Right atrium auricular region (tissue), 2 donors: ENCODE measurements around the gene NEDD8. TPM values are rescaled to one million over a fixed set of nuclear protein-coding genes. Genes with fewer than 3 reads are reported as not detected.
"Not testable (repeated sequence)": the region's sequence is repeated elsewhere in the genome, so short reads cannot be mapped to it uniquely, and the experiment has no call there.

Experiments
- DNase-seq: peaks from one replicate; pipeline ENCODE4 v3.0.0-alpha.2; 2019; ENCODE audit warnings: low spot score
- H3K27ac ChIP-seq, 2 donors: fragments of 200-600 bp; sonication (generic); 1 replicate in 1 of 2; 2 replicates in 1 of 2; pipeline ENCODE4 v1.5.1; 2016 to 2019
- H3K27me3 ChIP-seq, 2 donors: fragments of 200-600 bp; sonication (generic); one replicate each; pipeline versions ENCODE4 v1.5.1 to v1.6.0; 2017 to 2019
- H3K36me3 ChIP-seq: fragments of 200-600 bp; sonication (generic); one replicate; pipeline ENCODE4 v1.5.1; 2016
- H3K4me1 ChIP-seq, 2 donors: fragments of 200-600 bp; sonication (generic); one replicate each; pipeline versions ENCODE4 v1.5.1 to v1.6.0; 2017 to 2019
- H3K4me3 ChIP-seq, 2 donors: fragments of 200-600 bp; sonication (generic); 1 replicate in 1 of 2; 2 replicates in 1 of 2; pipeline ENCODE4 v1.5.1; 2017 to 2019; ENCODE audit warnings: mild to moderate bottlenecking in 1 of 2, moderate library complexity in 1 of 2
- H3K9me3 ChIP-seq, 2 donors: fragments of 200-600 bp; sonication (generic); one replicate each; pipeline ENCODE4 v1.5.1; 2019
- total RNA-seq, 2 donors: library from RNA; depleted of rRNA; stranded (reverse); fragments of >200 nt; gene quantifications; one replicate each; pipeline ENCODE4 v1.1.0, GENCODE V29; 2016
- TF ChIP-seq, protein P1 (sequence below), 2 donors: fragments of 200-600 bp; sonication (generic); IDR thresholded peaks; one replicate each; pipeline ENCODE4 v1.5.1; 2019; ENCODE audit warnings: antibody characterized with exemption in 2 of 2

NEDD8 gene
- total RNA-seq, 2 donors from 2014 or later = 184 to 206 TPM

DNA sequence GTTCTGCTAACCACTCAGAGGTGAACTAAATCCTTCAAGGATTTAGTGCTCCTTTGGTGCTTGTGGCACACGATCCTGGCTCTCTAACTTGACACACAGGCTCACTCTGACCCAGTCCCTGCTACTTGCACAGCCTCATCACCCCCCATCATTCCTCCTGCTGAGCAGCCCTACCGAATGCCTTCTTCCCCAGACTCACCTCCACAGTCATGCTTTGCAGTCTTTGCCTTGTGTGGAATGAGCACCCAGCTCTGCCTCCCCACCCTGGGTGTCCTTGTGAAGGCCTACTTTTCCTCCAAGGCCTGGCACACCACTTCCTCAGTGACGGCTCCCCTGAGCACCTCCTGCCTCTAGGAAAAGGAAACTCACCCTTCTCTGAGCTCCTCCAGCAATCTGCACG, 18.2 kb upstream of the NEDD8 start:
- no peak for DNase-seq
- H3K27me3 ChIP-seq = no peaks in the 10 kb centered on the region
- no peaks in the 10 kb centered on the region for H3K36me3 ChIP-seq
- TF ChIP-seq, protein P1, sequence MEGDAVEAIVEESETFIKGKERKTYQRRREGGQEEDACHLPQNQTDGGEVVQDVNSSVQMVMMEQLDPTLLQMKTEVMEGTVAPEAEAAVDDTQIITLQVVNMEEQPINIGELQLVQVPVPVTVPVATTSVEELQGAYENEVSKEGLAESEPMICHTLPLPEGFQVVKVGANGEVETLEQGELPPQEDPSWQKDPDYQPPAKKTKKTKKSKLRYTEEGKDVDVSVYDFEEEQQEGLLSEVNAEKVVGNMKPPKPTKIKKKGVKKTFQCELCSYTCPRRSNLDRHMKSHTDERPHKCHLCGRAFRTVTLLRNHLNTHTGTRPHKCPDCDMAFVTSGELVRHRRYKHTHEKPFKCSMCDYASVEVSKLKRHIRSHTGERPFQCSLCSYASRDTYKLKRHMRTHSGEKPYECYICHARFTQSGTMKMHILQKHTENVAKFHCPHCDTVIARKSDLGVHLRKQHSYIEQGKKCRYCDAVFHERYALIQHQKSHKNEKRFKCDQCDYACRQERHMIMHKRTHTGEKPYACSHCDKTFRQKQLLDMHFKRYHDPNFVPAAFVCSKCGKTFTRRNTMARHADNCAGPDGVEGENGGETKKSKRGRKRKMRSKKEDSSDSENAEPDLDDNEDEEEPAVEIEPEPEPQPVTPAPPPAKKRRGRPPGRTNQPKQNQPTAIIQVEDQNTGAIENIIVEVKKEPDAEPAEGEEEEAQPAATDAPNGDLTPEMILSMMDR (IDR thresholded peaks at IDR 0.05) = no peak
- no peaks in the 10 kb centered on the region for H3K9me3 ChIP-seq
- no peak overlapping the region for H3K4me3 ChIP-seq
- H3K4me1 ChIP-seq = no peaks in the 10 kb centered on the region
- H3K27ac ChIP-seq = no peak overlapping the region

DNA sequence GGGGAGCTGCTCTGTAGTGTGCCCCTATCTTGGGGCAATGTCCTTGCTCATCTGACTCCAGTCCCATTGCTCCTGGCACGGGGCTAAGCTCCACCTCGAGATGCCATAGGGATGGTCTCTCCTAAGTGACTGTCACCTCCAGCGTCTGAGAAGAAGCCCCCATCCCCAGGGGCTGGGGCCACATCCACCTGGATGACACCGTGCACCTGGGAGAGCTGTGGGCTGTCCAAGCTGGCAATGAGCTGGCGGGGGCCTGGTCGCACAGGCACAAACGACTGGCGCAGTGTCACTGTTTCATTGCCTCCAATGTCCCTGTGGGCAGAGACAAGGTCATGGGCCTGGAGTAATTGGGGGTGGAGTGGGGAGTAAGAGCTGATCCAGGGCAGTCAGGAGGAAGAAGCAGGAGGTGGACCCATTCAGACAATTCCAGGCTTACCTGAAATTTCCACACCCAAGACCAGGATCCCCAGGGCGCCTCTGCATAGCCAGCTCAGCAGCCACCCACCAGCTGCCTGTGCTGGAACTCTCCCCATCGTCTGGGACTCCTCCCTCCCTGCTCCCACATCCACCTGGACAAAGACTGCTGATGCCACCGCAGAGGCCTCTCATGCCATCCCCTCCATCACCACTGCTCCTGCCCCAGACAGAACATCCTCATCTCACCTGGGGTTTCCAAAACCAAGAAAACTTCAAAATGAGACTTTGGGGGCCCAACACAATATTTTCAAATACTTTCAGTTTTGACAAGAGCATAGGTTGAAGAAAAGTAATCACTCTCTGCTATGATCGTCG, 17.3 kb upstream of the NEDD8 start:
- no peak overlapping the region for H3K4me3 ChIP-seq
- DNase-seq = no peak
- H3K4me1 ChIP-seq = no peaks in the 10 kb centered on the region
- H3K36me3 ChIP-seq = no peaks in the 10 kb centered on the region
- TF ChIP-seq, protein P1 (IDR thresholded peaks at IDR 0.05) = no peak
- no peak overlapping the region for H3K27ac ChIP-seq
- no peaks in the 10 kb centered on the region for H3K9me3 ChIP-seq
- H3K27me3 ChIP-seq = no peaks in the 10 kb centered on the region

DNA sequence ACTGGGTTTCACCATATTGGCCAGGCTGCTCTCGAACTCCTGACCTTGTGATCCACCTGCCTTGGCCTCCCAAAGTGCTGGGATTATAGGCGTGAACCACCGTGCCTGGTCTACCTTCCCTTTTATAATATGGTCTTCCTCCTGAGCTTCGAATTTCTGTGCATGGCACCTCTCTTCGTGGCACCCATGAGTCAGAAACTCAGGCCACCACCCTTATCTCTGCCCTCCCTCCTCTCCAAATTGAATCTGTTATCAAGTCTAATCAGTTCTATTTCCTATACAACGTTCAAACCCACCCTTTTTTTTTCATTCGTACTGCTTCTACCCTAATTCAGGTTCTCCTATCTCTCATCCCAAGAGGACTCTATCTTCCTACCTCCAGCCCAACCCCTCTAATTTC, 15.3 kb upstream of the NEDD8 start:
- no peak for DNase-seq
- H3K27me3 ChIP-seq = no peaks in the 10 kb centered on the region
- H3K27ac ChIP-seq = no peak overlapping the region
- H3K4me1 ChIP-seq = peaks cover 0 to 6% of the 10 kb centered on the region in 2 donors
- no peaks in the 10 kb centered on the region for H3K9me3 ChIP-seq
- TF ChIP-seq, protein P1 (IDR thresholded peaks at IDR 0.05) = no peak
- H3K36me3 ChIP-seq = no peaks in the 10 kb centered on the region
- H3K4me3 ChIP-seq = no peak overlapping the region

DNA sequence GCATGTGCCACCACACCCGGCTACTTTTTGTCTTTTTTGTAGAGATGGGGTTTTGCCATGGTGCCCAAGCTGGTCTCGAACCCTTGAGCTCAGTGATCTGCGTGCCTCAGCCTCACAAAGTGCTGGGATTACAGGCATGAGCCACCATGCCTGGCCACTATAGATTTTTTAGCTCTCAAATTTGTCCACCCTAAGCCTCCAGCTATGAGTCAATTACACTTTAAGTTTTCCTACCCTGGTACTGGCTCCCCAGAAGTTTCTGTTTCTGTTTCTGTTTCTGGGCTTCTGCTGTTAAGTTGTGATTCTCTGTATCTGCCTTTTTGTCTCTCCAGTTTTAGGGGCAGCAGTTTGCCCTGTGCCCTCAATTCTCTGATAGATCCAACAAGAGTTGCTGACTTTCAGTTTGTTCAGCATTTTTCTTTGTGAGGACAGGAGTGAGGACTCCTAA, 14.6 kb upstream of the NEDD8 start:
- no peaks in the 10 kb centered on the region for H3K36me3 ChIP-seq
- TF ChIP-seq, protein P1 (IDR thresholded peaks at IDR 0.05) = no peak
- no peaks in the 10 kb centered on the region for H3K9me3 ChIP-seq
- no peak for DNase-seq
- peaks cover 0 to 9% of the 10 kb centered on the region in 2 donors for H3K4me1 ChIP-seq
- H3K4me3 ChIP-seq = no peak overlapping the region
- H3K27me3 ChIP-seq = no peaks in the 10 kb centered on the region
- H3K27ac ChIP-seq = no peak overlapping the region

DNA sequence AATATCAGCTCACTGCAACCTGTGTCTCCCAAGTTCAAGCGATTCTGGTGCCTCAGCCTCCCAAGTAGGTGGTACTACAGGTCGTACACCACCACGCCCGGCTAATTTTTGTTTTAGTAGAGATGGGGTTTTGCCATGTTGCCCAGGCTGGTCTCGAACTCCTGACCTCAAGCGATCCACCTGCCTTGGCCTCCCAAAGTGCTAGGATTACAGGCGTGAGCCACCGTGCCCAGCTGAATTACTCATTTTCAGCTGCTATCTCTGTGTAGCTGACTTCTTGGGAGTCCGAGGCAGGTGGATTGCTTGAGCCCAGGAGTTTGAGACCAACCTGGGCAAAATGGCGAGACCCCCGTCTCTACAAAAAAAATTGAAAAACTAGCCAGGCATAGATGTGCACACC, 13.2 kb upstream of the NEDD8 start:
- not testable (repeated sequence) for H3K36me3 ChIP-seq, H3K27ac ChIP-seq, H3K4me3 ChIP-seq, H3K9me3 ChIP-seq, DNase-seq, H3K27me3 ChIP-seq
- H3K4me1 ChIP-seq = peaks cover 0 to 23% of the 10 kb centered on the region in 2 donors

DNA sequence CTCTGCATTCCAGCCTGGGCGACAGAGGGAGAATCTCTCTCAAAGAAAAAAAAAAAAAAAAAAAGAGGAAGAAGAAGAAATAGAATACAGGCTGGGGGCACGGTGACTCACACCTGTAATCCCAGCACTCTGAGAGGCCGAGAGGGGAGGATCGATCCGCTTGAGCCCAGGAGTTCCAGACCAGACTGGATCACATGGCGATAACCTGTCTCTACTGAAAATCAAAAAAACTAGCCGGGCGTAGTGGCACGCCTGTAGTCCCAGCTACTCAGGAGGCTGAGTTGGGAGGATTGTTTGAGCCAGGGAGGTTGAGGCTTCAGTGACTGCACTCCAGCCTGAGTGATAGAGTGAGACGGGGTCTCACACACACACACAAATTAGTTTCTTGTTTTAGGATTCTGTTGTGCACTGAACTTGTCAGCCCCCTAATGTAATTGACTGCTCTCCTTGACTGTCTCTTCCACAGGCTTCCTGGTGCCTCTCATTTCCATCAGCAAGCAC, 11.2 kb upstream of the NEDD8 start:
- H3K4me1 ChIP-seq = peaks cover 0 to 40% of the 10 kb centered on the region in 2 donors
- TF ChIP-seq, protein P1 (IDR thresholded peaks at IDR 0.05) = no peak
- peak; percentile 63 for DNase-seq

More for the DNA sequence above, 11.2 kb upstream of the NEDD8 start:
- peaks cover 28% of the 10 kb centered on the region for H3K36me3 ChIP-seq
- no peaks in the 10 kb centered on the region for H3K9me3 ChIP-seq
- H3K27me3 ChIP-seq = no peaks in the 10 kb centered on the region
- peak overlapping the region; percentile 63 for H3K4me3 ChIP-seq
- H3K27ac ChIP-seq = peak overlapping the region; percentile 96 to 99
